Activated effector memory CD4-positive, alpha-beta T cell treated with Interleukin-2 at 50 U/mL for 16 hours (primary cell): ENCODE data around the gene HOXD12.

Experiments
- DNase-seq: peaks from one replicate; pipeline ENCODE4 v3.0.0-alpha.2; 2020

Gene HOXD12

GRCh38 chr2:176122683-176123410, 23.3 kb downstream of the HOXD12 start, which contains the start of gene HOXD9:
Gene HOXD9 (plus strand): TSS chr2:176122719. CDS start chr2:176122769, 50 bp downstream.
- DNase-seq = no peak

GRCh38 chr2:176123411-176124109, 24.0 kb downstream of the HOXD12 start:
- DNase-seq = no peak

- no peak for DNase-seq
Observed at GRCh38 chr2:176124110-176124946, 24.7 kb downstream of the HOXD12 start.

- DNase-seq = no peak
Observed at GRCh38 chr2:176124947-176125771, 25.6 kb downstream of the HOXD12 start.

- no peak for DNase-seq
Observed at GRCh38 chr2:176125772-176126054, 26.1 kb downstream of the HOXD12 start.

- peak; percentile 29 for DNase-seq
Observed at GRCh38 chr2:176126929-176127773, 27.6 kb downstream of the HOXD12 start.

- no peak for DNase-seq
Observed at GRCh38 chr2:176127774-176128072, 28.1 kb downstream of the HOXD12 start.

- DNase-seq = no peak
Observed at GRCh38 chr2:176128172-176128981, 28.8 kb downstream of the HOXD12 start.

- DNase-seq = no peak
Observed at GRCh38 chr2:176128982-176129796, 29.6 kb downstream of the HOXD12 start, which contains the start of gene HOXD8. Gene HOXD8 (plus strand): TSS chr2:176129705. CDS start chr2:176130367, 662 bp downstream.

- DNase-seq = no peak
Observed at GRCh38 chr2:176129813-176130146, 30.2 kb downstream of the HOXD12 start.

GRCh38 chr2:176130147-176130956, 30.8 kb downstream of the HOXD12 start:
- DNase-seq = no peak

GRCh38 chr2:176130957-176131847, 31.6 kb downstream of the HOXD12 start:
- no peak for DNase-seq

- no peak for DNase-seq
Observed at GRCh38 chr2:176131848-176132158, 32.2 kb downstream of the HOXD12 start.

- no peak for DNase-seq
Observed at GRCh38 chr2:176132205-176133171, 32.9 kb downstream of the HOXD12 start.

- DNase-seq = no peak
Observed at GRCh38 chr2:176133389-176133788, 33.8 kb downstream of the HOXD12 start.

GRCh38 chr2:176134035-176134434, 34.4 kb downstream of the HOXD12 start:
- no peak for DNase-seq

GRCh38 chr2:176135035-176135440, 35.4 kb downstream of the HOXD12 start:
- DNase-seq = no peak
